MM.1S (cell line): ENCODE measurements around the gene SPIRE1.

Source experiments
- CTCF ChIP-seq: fragments of 300-600 bp; sonication (generic); IDR thresholded peaks from 2 replicates; pipeline ENCODE4 v1.5.1; 2016; ENCODE audit warnings: antibody characterized with exemption, low read length, mixed read lengths
- EZH2 ChIP-seq: fragments of 300-600 bp; sonication (generic); optimal IDR thresholded peaks from 2 replicates; pipeline ENCODE3; 2017; ENCODE audit warnings: low read depth, mild to moderate bottlenecking, antibody characterized with exemption, low read length, mixed read lengths
- EZH2phosphoT487 ChIP-seq: fragments of 300-600 bp; sonication (generic); IDR thresholded peaks from 2 replicates; pipeline ENCODE4 v1.6.1; 2018; ENCODE audit warnings: antibody characterized with exemption, low read length

GRCh38 chr18:12416098-12416729 lies 241.7 kb downstream of the SPIRE1 start:
- TF ChIP-seq CTCF (no peak), EZH2 (no peak), EZH2phosphoT487 (no peak)
